ENCODE results near the gene PRDX2.

The PRDX2 gene

GRCh38 chr19:12754465-12755196 lies 47.0 kb downstream of the PRDX2 start:
- TF ChIP-seq SIN3A (IDR thresholded peaks at IDR 0.05; ENCODE audit: borderline replicate concordance, insufficient read depth, low read length) (no peak), FOXP2 (optimal IDR thresholded peaks at IDR 0.05; ENCODE audit: borderline replicate concordance, extremely low read depth, extremely low read length, insufficient read depth) (no peak), REST (IDR thresholded peaks at IDR 0.05; ENCODE audit: insufficient read depth in 1 of 2, low read depth in 2 of 2, low read length in 2 of 2) (no peak), TAF1 (IDR thresholded peaks at IDR 0.05; ENCODE audit: borderline replicate concordance, insufficient read depth, low read length) (no peak), POLR2AphosphoS5 (IDR thresholded peaks at IDR 0.05; ENCODE audit: low read depth, low read length) (no peak)

GRCh38 chr19:12752056-12752781 lies 49.4 kb downstream of the PRDX2 start:
- no peak for TF ChIP-seq REST (IDR thresholded peaks at IDR 0.05; ENCODE audit: insufficient read depth in 1 of 2, low read depth in 2 of 2, low read length in 2 of 2)
- TF ChIP-seq TAF1 (IDR thresholded peaks at IDR 0.05; ENCODE audit: borderline replicate concordance, insufficient read depth, low read length): no peak
- TF ChIP-seq POLR2AphosphoS5 (IDR thresholded peaks at IDR 0.05; ENCODE audit: low read depth, low read length): no peak
- no peak for TF ChIP-seq FOXP2 (optimal IDR thresholded peaks at IDR 0.05; ENCODE audit: borderline replicate concordance, extremely low read depth, extremely low read length, insufficient read depth)
- TF ChIP-seq SIN3A (IDR thresholded peaks at IDR 0.05; ENCODE audit: borderline replicate concordance, insufficient read depth, low read length): no peak

GRCh38 chr19:12751635-12752034 lies 50.0 kb downstream of the PRDX2 start, which contains the start of gene BEST2:
Gene BEST2, plus strand, starts transcription at chr19:12751791. Its CDS starts 802 bp downstream, at chr19:12752593.
- TF ChIP-seq SIN3A (IDR thresholded peaks at IDR 0.05; ENCODE audit: borderline replicate concordance, insufficient read depth, low read length) (no peak), REST (IDR thresholded peaks at IDR 0.05; ENCODE audit: insufficient read depth in 1 of 2, low read depth in 2 of 2, low read length in 2 of 2) (no peak), TAF1 (IDR thresholded peaks at IDR 0.05; ENCODE audit: borderline replicate concordance, insufficient read depth, low read length) (no peak), POLR2AphosphoS5 (IDR thresholded peaks at IDR 0.05; ENCODE audit: low read depth, low read length) (no peak), FOXP2 (optimal IDR thresholded peaks at IDR 0.05; ENCODE audit: borderline replicate concordance, extremely low read depth, extremely low read length, insufficient read depth) (no peak)

- TF ChIP-seq TAF1 (IDR thresholded peaks at IDR 0.05; ENCODE audit: borderline replicate concordance, insufficient read depth, low read length) (no peak), FOXP2 (optimal IDR thresholded peaks at IDR 0.05; ENCODE audit: borderline replicate concordance, extremely low read depth, extremely low read length, insufficient read depth) (no peak), REST (IDR thresholded peaks at IDR 0.05; ENCODE audit: insufficient read depth in 1 of 2, low read depth in 2 of 2, low read length in 2 of 2) (no peak), SIN3A (IDR thresholded peaks at IDR 0.05; ENCODE audit: borderline replicate concordance, insufficient read depth, low read length) (no peak), POLR2AphosphoS5 (IDR thresholded peaks at IDR 0.05; ENCODE audit: low read depth, low read length) (no peak)
These were observed 50.7 kb downstream of the PRDX2 start for GRCh38 chr19:12750851-12751250.

Data from PFSK-1 (cell line).